ENCODE data around the gene SLC7A9.
"Not testable (repeated sequence)": the region's sequence is repeated elsewhere in the genome, so short reads cannot be mapped to it uniquely, and the experiment has no call there.

The SLC7A9 gene

GRCh38 chr19:32824191-32824751, 45.3 kb downstream of the SLC7A9 start:
- DNase-seq = no peak

GRCh38 chr19:32823747-32824102, 45.8 kb downstream of the SLC7A9 start:
- DNase-seq = no peak

GRCh38 chr19:32822916-32823746, 46.4 kb downstream of the SLC7A9 start:
- no peak for DNase-seq

- DNase-seq = no peak
Observed at GRCh38 chr19:32819419-32820400, 49.9 kb downstream of the SLC7A9 start.

- DNase-seq = no peak
Observed at GRCh38 chr19:32818536-32818935, 51.0 kb downstream of the SLC7A9 start.

- no peak for DNase-seq
Observed at GRCh38 chr19:32817569-32818476, 51.7 kb downstream of the SLC7A9 start.

- DNase-seq = no peak
Observed at GRCh38 chr19:32816555-32817099, 52.9 kb downstream of the SLC7A9 start.

GRCh38 chr19:32814624-32815023, 54.9 kb downstream of the SLC7A9 start:
- no peak for DNase-seq

- no peak for DNase-seq
Observed at GRCh38 chr19:32813862-32814425, 55.6 kb downstream of the SLC7A9 start.

GRCh38 chr19:32812571-32812970, 57.0 kb downstream of the SLC7A9 start:
- DNase-seq = no peak

- no peak for DNase-seq
Observed at GRCh38 chr19:32812036-32812435, 57.5 kb downstream of the SLC7A9 start.

GRCh38 chr19:32811151-32811550, 58.4 kb downstream of the SLC7A9 start:
- no peak for DNase-seq

- DNase-seq = no peak
Observed at GRCh38 chr19:32810452-32810851, 59.1 kb downstream of the SLC7A9 start.

GRCh38 chr19:32809754-32810153, 59.8 kb downstream of the SLC7A9 start:
- no peak for DNase-seq

GRCh38 chr19:32809254-32809653, 60.3 kb downstream of the SLC7A9 start:
- DNase-seq = no peak

- DNase-seq = no peak
Observed at GRCh38 chr19:32808236-32808635, 61.3 kb downstream of the SLC7A9 start.

- no peak for DNase-seq
Observed at GRCh38 chr19:32802840-32803239, 66.7 kb downstream of the SLC7A9 start.

- no peak for DNase-seq
Observed at GRCh38 chr19:32800754-32801153, 68.8 kb downstream of the SLC7A9 start.

- DNase-seq = no peak
Observed at GRCh38 chr19:32800191-32800590, 69.4 kb downstream of the SLC7A9 start.

- DNase-seq = no peak
Observed at GRCh38 chr19:32798201-32798600, 71.4 kb downstream of the SLC7A9 start.

- no peak for DNase-seq
Observed at GRCh38 chr19:32789429-32789828, 80.1 kb downstream of the SLC7A9 start.

- DNase-seq = not testable (repeated sequence)
Observed at GRCh38 chr19:32787895-32788294, 81.7 kb downstream of the SLC7A9 start.
